ENCODE measurements around the gene PALD1. TPM values are rescaled to one million over a fixed set of nuclear protein-coding genes. Genes with fewer than 3 reads are reported as not detected.

The PALD1 gene
- polyA plus RNA-seq, 1 donor from 2014 or later = 0.08 TPM

DNA sequence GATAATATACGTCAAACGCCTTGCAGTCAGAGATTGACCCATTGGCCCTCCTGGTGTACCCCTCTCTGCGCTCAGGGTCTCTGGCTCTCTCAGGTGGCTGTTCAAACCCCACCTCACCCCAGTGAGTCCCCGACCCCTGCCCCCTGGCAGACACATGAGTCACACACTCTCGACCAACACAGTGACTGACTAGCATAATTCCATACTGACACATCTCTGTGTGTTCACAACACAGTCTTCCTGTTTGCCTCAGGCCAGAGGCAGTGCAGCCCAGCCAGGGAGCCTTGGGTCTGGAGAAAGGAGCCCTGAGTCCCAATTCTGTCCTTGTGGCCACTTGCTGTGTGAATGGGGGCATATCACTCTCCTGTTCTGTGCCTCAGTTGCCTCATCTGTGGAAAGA, 40.1 kb downstream of the PALD1 start:
- H3K27me3 Mint-ChIP-seq = no peaks in the 10 kb centered on the region
- no peaks in the 10 kb centered on the region for H3K9me3 Mint-ChIP-seq
- peaks cover 1% of the 10 kb centered on the region for H3K36me3 Mint-ChIP-seq
- no peak overlapping the region for H3K4me3 Mint-ChIP-seq
- H3K27ac Mint-ChIP-seq = peak overlapping the region in 1 of 3 donors; percentile 53
- peaks cover 0 to 8% (median 5%) of the 10 kb centered on the region in 3 donors for H3K4me1 Mint-ChIP-seq

GRCh38 chr10:70523057-70523456, 44.5 kb downstream of the PALD1 start:
- no peaks in the 10 kb centered on the region for H3K27me3 Mint-ChIP-seq
- no peaks in the 10 kb centered on the region for H3K9me3 Mint-ChIP-seq
- H3K4me3 Mint-ChIP-seq = no peak overlapping the region
- no peaks in the 10 kb centered on the region for H3K36me3 Mint-ChIP-seq
- no peaks in the 10 kb centered on the region for H3K4me1 Mint-ChIP-seq
- H3K27ac Mint-ChIP-seq = no peak overlapping the region

- H3K27me3 Mint-ChIP-seq = no peaks in the 10 kb centered on the region
- H3K9me3 Mint-ChIP-seq = no peaks in the 10 kb centered on the region
- no peak overlapping the region for H3K27ac Mint-ChIP-seq
- no peaks in the 10 kb centered on the region for H3K4me1 Mint-ChIP-seq
- no peaks in the 10 kb centered on the region for H3K36me3 Mint-ChIP-seq
- no peak overlapping the region for H3K4me3 Mint-ChIP-seq
These were observed 45.0 kb downstream of the PALD1 start for GRCh38 chr10:70523549-70523948.

GRCh38 chr10:70528314-70528713, 49.7 kb downstream of the PALD1 start:
- no peaks in the 10 kb centered on the region for H3K9me3 Mint-ChIP-seq
- H3K27ac Mint-ChIP-seq = no peak overlapping the region
- H3K27me3 Mint-ChIP-seq = no peaks in the 10 kb centered on the region
- no peak overlapping the region for H3K4me3 Mint-ChIP-seq
- H3K36me3 Mint-ChIP-seq = peaks cover 3% of the 10 kb centered on the region
- peaks cover 0 to 1% (median 0%) of the 10 kb centered on the region in 3 donors for H3K4me1 Mint-ChIP-seq

- no peak overlapping the region for H3K27ac Mint-ChIP-seq
- H3K4me1 Mint-ChIP-seq = peaks cover 0 to 1% (median 0%) of the 10 kb centered on the region in 3 donors
- H3K36me3 Mint-ChIP-seq = peaks cover 3% of the 10 kb centered on the region
- H3K4me3 Mint-ChIP-seq = no peak overlapping the region
- no peaks in the 10 kb centered on the region for H3K27me3 Mint-ChIP-seq
- no peaks in the 10 kb centered on the region for H3K9me3 Mint-ChIP-seq
These were observed 50.3 kb downstream of the PALD1 start for GRCh38 chr10:70528741-70529362.

DNA sequence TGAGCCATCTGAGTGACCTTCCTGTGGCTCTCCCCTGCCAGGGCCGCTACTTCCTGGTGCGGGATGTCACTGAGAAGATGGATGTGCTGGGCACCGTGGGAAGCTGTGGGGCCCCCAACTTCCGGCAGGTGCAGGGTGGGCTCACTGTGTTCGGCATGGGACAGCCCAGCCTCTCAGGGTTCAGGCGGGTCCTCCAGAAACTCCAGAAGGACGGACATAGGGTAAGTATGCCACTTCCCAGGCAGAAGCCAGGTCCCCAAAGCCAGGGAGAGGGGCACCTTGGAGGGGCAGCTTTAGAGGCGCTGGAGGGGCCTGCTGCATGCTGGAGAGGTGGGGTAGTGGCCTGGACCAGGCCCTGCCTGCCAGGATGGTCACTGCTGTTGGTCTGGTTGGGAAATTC, 51.3 kb downstream of the PALD1 start:
- Mint-ChIP-seq H3K4me1 (peaks cover 0 to 1% (median 0%) of the 10 kb centered on the region in 3 donors), H3K27ac (no peak overlapping the region), H3K9me3 (no peaks in the 10 kb centered on the region), H3K4me3 (no peak overlapping the region), H3K36me3 (peaks cover 3% of the 10 kb centered on the region), H3K27me3 (no peaks in the 10 kb centered on the region)

DNA sequence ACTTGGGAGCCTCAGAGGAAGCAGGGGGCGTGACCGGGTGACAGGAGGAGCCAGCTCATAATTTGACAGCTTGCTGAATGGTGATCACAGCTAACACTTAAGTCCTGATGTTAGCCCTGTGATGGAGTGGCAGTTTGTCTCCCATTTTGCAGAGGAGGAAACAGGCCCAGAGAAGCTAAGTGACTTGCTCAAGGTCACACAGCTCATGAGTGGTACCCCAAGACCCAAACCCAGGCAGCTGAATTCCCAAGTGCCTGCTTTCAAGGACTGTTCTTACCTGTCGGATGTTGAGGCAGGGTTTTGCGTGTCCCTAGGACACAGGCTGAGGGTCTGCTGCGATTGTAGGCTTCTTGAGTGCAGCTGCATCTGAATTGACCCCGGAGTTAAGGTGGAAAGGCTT, 51.7 kb downstream of the PALD1 start:
- Mint-ChIP-seq H3K4me3 (no peak overlapping the region), H3K4me1 (peaks cover 0 to 1% (median 0%) of the 10 kb centered on the region in 3 donors), H3K27me3 (no peaks in the 10 kb centered on the region), H3K36me3 (peaks cover 3% of the 10 kb centered on the region), H3K9me3 (no peaks in the 10 kb centered on the region), H3K27ac (no peak overlapping the region)

- Mint-ChIP-seq H3K27ac (peak overlapping the region in 1 of 3 donors; percentile 64), H3K4me1 (peaks cover 0 to 3% (median 0%) of the 10 kb centered on the region in 3 donors), H3K27me3 (no peaks in the 10 kb centered on the region), H3K36me3 (peaks cover 3% of the 10 kb centered on the region), H3K4me3 (no peak overlapping the region), H3K9me3 (no peaks in the 10 kb centered on the region)
These were observed 54.1 kb downstream of the PALD1 start for GRCh38 chr10:70532554-70533188.

- H3K9me3 Mint-ChIP-seq = no peaks in the 10 kb centered on the region
- H3K36me3 Mint-ChIP-seq = peaks cover 3% of the 10 kb centered on the region
- peaks cover 0 to 3% (median 0%) of the 10 kb centered on the region in 3 donors for H3K4me1 Mint-ChIP-seq
- H3K27me3 Mint-ChIP-seq = no peaks in the 10 kb centered on the region
- no peak overlapping the region for H3K27ac Mint-ChIP-seq
- H3K4me3 Mint-ChIP-seq = no peak overlapping the region
These were observed 54.6 kb downstream of the PALD1 start for GRCh38 chr10:70533189-70533558.

DNA sequence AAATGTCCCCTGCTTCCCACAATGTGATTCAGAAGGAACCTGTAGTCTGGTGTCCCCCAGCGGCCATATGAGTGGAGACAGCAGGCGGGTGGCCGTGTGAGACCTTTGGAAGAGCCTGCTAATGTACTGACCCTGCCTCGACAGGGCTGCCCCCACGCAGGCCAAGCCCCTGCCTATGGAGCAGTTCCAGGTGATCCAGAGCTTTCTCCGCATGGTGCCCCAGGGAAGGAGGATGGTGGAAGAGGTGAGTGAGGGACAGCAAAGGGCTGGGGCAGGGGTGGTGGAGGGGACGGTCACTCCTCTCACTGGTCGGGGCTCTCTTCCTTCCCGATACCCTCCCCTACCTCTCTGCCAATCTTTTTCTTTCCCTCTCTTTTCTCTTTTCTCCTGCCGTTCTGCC, 55.7 kb downstream of the PALD1 start:
- Mint-ChIP-seq H3K27me3 (no peaks in the 10 kb centered on the region), H3K4me1 (peaks cover 0 to 3% (median 0%) of the 10 kb centered on the region in 3 donors), H3K9me3 (no peaks in the 10 kb centered on the region), H3K36me3 (peaks cover 3% of the 10 kb centered on the region), H3K27ac (peak overlapping the region in 1 of 3 donors; percentile 31), H3K4me3 (no peak overlapping the region)

DNA sequence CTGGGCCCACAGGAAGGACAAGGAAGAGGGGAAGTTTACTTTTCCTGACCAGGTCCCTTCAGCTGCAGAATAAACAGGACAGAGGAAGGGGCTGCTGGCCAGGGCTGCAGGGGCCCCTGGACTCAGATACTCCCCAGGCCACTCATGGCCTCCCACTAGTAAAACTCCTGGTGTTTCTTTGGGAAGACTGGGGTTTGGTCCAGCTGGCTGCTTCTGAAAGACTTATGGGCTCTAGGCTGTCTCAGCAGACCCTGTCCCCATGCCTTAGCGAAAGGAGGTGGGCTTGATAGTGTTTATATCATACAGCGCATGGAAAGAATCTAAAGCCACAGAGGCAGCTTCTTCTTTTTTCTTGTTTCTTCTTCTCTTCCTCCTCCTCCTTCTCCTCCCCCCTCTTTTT, 56.4 kb downstream of the PALD1 start:
- no peak overlapping the region for H3K4me3 Mint-ChIP-seq
- H3K27ac Mint-ChIP-seq = no peak overlapping the region
- no peaks in the 10 kb centered on the region for H3K27me3 Mint-ChIP-seq
- H3K4me1 Mint-ChIP-seq = peaks cover 0 to 2% (median 2%) of the 10 kb centered on the region in 3 donors
- H3K9me3 Mint-ChIP-seq = no peaks in the 10 kb centered on the region
- peaks cover 3% of the 10 kb centered on the region for H3K36me3 Mint-ChIP-seq

DNA sequence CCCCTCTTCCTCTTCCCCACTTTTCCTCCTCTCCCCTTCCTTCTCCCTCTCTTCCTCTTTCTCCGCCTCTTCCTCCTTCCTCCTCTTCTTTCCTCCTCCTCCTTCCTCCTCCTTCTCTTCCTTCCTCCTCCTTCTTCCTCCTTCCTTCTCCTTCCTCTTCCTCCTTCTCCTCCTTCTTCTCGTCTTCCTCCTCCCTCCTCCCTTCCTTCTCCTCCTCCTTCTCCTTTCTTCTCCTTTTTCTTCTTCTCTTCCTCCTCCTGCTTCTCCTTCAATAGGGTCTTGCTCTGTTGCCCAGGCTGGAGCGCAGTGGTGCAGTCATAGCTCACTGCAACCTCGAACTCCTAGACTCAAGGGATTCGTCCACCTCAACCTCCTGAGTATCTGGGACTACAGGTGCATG, 56.9 kb downstream of the PALD1 start:
- Mint-ChIP-seq H3K9me3 (no peaks in the 10 kb centered on the region), H3K27ac (no peak overlapping the region)

GRCh38 chr10:70536196-70536861, 57.8 kb downstream of the PALD1 start:
- H3K27ac Mint-ChIP-seq = peak overlapping the region in 1 of 3 donors; percentile 36
- no peaks in the 10 kb centered on the region for H3K27me3 Mint-ChIP-seq
- H3K4me3 Mint-ChIP-seq = no peak overlapping the region
- H3K9me3 Mint-ChIP-seq = no peaks in the 10 kb centered on the region
- H3K36me3 Mint-ChIP-seq = peaks cover 3% of the 10 kb centered on the region
- H3K4me1 Mint-ChIP-seq = peaks cover 0 to 4% (median 2%) of the 10 kb centered on the region in 3 donors

More for the DNA sequence above, 56.9 kb downstream of the PALD1 start:
- Mint-ChIP-seq H3K4me1 (peaks cover 0 to 4% (median 2%) of the 10 kb centered on the region in 3 donors), H3K36me3 (peaks cover 3% of the 10 kb centered on the region), H3K4me3 (no peak overlapping the region), H3K27me3 (no peaks in the 10 kb centered on the region)

DNA sequence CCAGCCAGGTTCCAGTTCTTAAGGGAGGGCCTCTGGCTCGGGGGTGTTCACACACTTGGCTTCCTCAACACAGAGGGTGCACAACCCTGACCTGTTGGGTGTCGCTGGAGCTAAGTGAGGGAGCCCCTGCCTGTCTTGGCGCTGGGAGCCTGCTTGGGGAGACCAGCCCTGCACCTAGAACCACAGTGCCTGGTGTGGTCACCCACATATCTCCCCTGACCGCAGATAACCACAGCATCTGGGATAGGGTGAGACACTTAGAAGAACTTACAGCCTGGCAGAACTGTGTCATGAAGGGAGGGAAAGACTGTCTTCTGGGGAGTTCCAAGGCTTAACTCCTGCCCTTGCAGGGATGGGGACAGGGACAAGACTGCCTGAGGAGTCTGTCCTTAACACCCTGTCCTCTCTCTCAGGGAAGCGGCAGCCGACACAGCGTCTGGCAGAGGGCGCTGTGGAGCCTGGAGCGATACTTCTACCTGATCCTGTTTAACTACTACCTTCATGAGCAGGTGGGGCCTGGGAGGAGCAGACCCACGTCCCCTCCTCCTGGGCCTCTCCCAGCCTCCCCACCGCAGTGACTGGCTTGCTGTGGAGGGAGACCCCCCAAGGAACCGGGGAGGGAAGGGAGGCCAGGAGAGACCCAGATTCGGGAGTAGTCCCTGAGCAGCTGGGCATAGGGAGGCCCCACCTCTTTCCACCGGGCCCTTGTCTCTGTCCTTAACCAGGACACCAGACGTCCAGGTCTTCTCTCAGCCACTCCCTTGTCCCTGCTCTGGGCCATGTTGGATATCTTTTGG, 59.0 kb downstream of the PALD1 start:
- Mint-ChIP-seq H3K4me1 (peaks cover 0 to 4% (median 2%) of the 10 kb centered on the region in 3 donors), H3K9me3 (no peaks in the 10 kb centered on the region), H3K36me3 (no peaks in the 10 kb centered on the region), H3K4me3 (no peak overlapping the region), H3K27ac (no peak overlapping the region), H3K27me3 (no peaks in the 10 kb centered on the region)

- Mint-ChIP-seq H3K9me3 (no peaks in the 10 kb centered on the region), H3K4me1 (peaks cover 0 to 4% (median 2%) of the 10 kb centered on the region in 3 donors), H3K36me3 (no peaks in the 10 kb centered on the region), H3K27me3 (no peaks in the 10 kb centered on the region), H3K4me3 (no peak overlapping the region), H3K27ac (no peak overlapping the region)
These were observed 59.6 kb downstream of the PALD1 start for GRCh38 chr10:70538195-70538520.
